HG03571 (cell line): ENCODE data around the gene EHF.
"Not testable (repeated sequence)": the region's sequence is repeated elsewhere in the genome, so short reads cannot be mapped to it uniquely, and the experiment has no call there.

ENCODE experiments used
- ATAC-seq: cut with Tn5 transposase; IDR thresholded peaks from one replicate; pipeline ENCODE4 v1.9.1; 2021; ENCODE audit not compliant: unreplicated experiment

EHF gene

DNA sequence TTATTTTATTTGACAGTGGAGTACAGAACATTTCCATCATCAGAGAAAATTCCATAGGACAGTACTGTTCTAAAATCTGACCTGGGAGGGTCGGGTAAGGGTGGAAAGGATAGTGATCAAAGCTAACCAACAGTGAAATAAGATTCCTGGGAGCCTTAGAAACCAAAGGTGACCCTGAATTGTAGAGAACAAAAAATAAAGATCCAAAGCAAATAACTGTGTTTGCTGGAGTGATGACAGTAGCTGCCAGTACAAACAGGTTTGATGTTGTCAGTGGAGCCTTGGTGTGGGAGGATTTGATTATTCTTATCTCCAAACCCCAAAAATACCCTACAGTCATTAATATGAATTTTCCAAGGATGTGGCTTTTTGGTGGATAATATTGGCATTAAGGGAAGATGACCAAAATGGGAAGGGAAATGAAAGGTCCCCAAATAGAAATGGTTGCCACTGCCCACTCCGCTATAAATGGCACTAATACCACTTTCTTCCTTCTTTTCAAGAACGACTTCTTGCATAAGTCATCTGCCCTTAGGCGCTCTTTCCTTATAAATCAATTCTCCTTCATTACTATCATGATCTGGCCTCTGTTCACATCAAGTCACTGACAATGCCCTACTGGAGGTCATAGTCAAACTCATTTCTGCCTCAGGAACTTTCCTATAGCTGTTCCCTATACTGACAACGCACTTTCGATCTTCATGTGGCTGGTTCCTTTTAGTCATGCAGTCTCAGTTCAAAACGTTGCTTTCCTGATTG is 44.4 kb downstream of the EHF start:
- no peak for ATAC-seq

DNA sequence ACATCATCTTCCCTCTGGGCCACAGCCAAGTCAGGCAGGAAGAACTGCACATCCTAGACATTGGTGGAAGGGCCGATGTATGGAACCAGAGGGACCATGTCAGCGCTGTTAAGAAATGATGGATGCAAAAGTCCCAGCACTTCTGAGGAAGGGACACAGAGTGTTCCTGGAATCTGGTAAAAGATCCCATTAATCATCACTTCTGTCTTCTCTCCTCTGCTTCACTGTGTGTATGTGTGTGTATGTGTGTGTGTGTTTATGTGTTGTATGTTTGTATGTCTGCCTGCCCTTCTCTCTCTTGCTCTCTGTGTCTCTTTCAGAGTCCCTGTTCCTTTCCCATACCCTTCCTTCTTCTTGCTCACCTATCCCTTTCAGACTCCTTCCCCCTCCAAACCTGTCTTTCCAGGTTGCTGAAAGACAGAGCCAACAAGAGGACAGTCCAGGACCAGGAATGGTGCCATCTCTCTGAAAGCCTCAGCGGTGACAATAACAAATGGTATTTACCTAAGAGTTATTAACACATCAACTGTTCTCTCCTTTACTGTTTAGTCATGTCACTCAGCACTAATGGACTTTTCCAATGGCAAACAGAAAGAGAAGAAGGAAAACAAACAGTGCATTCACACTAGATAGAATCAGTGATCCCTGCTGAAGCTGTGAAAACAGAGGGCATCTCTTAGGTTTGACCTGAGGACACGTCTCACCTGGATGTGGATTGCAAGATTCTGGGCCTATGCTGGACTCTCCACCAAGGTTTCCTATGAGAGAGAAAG is 47.1 kb downstream of the EHF start:
- ATAC-seq = no peak

DNA sequence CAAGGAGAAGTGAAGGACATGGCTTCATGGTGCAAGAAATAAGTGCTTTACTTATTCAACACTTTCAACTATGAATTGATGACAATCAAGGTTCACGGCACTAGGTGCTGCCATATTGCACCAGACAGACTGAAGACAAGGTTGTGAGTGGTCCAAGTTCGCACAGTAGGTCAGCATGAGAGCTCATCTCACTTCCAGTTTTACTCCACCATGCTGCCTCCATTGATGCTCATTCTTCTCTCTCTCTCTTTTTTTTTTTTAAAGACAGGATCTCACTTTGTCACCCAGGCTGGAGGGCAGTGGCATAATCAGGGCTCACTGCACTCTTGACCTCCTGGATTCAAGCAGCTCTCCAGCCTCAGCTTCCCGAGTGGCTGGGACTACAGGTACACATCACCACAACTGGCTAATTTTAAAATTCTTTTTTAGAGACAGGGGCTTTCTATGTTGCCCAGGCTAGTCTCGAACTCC is 47.7 kb downstream of the EHF start:
- no peak for ATAC-seq

DNA sequence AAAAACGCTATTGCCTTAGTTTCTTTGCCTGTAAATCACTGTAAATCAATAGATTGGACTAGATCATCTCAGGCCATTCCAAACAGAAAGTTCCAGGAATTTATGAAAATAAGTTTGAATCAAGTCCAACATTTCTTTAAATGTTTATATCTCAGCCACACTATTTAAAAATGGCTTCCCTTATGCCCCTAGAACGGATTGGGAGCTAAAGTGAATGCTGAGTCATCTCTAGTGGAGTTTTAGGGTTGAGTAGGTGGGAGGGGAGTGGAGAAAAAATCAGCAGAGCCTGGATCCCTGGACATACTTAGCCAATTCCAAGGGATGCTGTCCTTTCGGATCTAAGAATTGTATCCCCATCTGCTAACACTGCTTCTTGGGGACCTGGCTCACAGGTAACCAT is 48.6 kb downstream of the EHF start:
- ATAC-seq = no peak

DNA sequence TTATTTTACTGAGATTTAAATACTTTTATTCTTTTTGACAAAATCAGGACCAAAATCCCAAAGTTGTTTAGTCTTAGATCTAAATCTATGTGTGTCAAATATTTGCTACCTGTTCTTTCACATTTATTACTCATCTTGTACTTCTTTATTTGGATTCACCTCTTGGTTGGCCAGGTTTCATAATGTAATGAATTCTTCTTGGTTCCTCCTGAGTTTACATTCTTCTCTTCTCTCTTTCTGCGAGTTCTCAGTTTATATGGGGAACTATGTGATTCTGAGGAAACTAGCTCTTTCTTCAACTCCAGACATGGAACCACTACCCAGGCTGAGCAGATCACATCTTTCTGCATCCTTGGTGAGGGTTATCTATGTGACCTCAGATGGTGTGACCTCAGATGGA is 50.2 kb downstream of the EHF start:
- no peak for ATAC-seq

DNA sequence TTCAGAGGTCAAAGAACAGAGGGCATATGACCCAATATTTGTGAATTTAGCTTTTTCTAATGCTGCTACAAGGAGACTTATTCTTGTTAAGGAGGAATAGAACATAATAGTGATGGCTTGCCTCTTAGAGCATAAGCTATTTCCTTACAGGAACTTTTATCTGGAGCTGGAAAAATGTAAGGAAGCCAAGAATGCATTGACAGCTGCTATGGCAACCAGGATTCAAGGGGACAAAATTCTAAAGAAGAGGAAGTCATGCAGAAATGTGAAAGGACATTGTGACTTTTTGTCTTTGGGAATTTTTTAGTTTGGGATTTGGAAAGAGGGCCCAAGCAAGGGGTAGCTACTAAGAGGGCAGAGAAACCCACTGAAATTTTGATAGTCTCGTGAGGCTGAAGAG is 51.1 kb downstream of the EHF start:
- ATAC-seq = no peak

DNA sequence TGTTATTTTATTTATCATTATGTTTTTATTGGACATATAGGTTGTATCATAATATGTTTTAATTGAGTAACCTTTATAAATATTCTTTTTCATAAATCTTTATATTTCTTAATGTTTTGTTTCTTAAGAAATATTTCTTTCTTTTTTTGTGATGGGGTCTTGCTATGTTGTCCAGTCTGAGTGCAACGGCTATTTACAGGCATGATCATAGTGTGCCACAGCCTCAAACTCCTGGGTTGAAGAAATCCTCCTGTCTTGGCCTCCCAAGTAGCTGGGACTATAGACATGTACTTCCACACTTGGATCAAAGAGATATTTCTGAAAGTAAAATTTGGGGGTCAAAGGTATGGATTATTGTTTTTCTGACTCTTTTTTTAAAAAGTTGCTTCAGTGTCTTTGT is 53.1 kb downstream of the EHF start:
- no peak for ATAC-seq

DNA sequence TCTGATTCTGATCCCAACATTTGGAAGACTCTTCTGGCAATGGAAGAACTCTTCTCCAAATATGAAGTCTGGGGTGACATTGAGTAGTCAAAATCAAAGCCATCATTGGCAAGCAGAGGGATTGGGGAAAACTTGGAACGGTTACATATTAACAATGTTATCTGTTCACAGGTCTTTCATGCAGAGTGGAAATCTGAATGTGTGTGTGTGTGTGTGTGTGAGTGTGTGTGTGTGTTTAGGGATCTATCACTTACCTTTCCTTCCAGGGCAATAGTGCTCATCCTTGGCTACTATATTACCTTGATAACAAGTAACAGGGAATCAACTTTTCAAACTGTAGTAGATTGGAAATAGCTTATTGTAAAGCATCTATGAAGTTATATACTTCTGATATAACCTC is 55.3 kb downstream of the EHF start:
- ATAC-seq = no peak

DNA sequence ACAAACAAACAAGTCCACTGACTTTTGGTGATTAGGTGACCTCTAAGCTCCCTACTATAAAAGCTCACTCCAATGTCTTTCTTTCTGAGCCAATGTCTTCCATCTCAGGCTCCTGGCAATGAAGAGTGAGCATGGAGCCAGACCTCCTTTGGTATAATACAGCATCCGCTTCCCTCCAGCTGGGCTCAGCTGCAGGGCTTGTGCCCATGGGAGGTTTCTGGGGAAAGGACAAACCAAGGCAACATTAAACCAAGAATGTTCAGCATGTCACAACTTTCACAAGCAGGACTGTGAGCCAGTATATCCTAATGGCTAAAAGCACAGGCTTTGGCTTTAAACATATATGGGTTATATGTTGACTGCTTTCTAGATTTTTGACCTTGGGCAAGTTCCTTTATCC is 58.8 kb downstream of the EHF start:
- ATAC-seq = no peak

DNA sequence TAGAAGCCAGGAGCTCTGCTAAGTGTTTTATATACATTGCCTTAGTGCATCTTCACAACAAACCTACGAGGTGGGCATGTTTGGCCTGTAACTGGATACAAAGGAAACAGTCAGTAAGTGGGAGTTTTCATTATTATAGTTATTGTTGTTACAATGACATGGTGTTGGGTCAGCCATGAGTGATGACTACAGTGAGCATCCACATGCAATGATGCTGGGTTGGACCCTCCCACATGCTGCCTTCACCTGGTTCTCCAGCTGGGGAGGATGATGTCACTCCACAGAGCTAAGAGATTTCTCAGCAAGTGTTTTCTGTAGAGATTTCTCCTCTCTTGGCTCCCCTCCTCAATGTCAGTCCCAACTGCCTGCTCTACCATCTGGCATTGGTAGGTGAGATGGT is 59.3 kb downstream of the EHF start:
- no peak for ATAC-seq

DNA sequence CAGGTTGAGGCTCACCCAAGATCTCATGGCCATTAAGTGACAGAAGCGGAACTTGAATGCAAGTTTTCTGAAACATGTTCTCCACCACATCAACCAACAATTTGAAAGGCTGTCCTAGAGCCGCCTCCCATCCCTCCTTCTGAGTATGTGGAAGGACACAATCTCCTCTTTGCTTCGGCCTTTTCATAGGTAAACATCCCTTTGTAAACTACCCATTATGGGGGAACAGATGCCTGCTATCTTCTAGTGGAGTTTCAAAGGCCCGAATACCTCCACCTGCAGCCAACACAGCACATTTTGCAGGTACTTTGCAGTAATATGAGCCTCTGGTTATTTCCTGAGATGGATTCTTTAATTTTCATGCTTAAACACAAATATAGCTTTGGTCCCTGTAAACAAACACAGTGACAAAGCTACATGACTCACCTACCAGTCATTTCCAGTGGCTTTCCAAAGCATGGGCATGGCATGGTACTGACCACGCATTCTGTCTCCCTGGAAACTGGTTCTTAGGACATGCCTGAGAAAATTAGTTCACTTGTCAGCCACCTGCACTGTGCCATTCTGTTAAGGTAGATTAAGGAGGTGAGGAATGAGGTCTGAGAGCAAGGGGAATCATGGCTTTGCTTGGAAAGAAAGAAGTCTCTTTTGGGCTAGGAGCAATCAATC is 60.2 kb downstream of the EHF start:
- ATAC-seq = no peak

DNA sequence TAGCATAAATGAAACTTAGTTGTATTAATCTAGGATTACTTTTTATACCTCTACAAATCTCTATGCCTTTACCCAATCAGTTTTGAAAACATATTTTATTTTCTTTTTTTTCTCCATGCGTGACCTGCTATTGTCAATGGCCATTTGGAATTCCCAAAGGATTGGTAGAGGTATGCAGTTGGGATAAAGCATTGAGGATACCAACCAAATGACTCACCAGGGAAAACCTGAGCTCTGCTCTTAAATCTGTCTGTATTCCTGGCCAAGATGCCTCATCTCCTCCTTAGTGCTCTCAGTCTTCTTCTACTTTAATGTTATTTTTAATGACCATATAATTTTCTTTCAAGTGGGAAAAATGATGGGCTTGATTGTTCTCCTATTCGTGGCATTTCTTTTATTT is 61.9 kb downstream of the EHF start:
- no peak for ATAC-seq

DNA sequence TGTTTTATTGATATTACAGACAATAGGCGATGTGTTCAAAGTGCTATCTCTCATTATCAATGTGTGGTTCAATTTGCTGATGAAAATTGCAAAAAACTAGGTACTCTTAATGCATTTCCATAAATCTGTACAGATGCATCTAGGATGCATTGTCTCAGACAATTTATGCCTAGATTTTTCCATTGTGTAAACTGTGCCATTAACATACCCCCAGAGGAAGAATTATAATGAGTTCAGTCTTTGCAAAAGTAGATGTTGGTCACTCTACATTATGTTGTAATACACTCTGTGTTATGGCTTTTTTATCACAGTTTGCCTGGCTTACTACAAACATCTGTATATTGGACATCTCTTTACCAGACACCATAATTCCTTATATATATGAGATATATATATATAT is 62.5 kb downstream of the EHF start:
- no peak for ATAC-seq

DNA sequence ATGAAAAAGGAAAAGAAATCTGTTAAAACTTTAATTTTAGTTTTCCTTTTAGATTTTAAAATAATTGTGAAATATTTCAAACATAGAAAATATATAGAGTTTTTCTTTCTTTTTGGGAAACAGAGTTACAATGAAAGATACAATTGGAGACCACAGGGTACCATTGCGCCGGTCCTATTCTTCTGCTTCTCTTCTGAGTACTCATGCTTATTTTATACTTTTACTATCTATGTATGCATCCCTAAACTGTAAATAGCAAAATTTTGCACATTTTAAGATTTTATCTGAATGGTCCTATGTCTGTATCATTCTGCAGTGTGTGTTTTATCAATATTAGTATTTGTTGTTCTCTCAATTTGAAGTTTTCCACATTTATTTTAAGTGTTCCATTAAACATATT is 65.0 kb downstream of the EHF start:
- no peak for ATAC-seq

DNA sequence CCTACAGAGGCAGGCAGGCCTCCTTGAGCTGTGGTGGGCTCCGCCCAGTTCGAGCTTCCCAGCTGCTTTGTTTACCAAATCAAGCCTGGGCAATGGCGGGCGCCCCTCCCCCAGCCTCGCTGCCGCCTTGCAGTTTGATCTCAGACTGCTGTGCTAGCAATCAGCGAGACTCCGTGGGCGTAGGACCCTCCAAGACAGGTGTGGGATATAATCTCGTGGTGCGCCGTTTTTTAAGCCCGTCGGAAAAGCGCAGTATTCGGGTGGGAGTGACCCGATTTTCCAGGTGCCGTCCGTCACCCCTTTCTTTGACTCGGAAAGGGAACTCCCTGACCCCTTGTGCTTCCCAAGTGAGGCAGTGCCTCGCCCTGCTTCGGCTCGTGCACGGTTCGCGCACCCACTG is 71.4 kb downstream of the EHF start:
- not testable (repeated sequence) for ATAC-seq

DNA sequence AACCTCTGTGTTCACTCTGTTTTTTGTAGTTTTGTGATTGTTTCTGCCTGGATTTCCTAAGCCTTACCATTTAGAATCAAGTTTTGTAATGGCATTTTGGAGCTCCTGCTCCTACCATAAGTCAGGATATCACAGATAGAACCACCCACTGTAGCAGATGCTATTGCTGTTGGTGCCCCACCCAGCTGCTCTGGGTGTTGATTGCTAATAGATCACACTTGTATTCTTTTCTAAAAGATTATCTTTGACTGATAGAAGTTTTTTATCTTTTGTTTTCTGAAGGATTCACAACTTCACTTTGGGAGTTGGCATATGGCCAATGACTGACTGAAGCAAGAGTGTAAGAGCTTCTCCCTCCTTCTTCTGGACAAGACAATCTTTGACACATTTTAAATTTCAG is 76.0 kb downstream of the EHF start:
- no peak for ATAC-seq

DNA sequence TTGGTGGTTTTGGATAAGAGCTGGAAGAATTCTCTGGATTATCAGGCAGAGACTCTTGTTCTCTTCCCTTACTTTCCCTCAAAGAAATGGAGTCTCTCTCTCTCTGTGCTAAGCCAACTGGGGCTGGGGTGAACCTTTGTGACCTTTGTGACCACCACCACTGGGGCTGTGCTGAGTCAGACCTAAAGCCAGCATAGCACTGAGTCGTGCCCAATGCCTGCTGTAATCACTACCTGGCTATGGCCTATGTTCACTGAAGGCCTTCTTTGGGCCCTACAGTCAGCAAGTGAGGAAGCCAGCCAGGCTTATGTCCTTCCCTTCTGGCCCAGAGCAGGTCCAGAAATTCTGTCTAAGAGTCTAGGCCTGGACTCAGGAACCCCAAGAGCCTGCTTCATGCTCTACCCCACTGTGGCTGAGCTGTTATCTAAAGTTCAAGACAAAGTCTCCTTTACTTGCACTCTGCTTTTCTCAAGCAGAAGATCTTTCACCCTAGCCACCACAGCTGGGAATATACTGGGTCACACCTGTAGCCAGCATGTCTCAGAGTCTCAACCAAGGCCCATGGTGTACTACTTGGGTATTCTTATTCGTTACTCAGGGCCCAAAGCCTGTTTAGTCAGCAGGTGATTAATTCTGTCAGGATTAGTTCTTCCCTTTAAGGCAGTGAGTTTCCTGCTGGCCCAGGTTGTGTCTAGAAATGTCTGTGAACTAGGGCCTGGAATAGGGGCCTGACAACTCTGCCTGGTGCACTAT is 86.0 kb downstream of the EHF start:
- ATAC-seq = no peak

DNA sequence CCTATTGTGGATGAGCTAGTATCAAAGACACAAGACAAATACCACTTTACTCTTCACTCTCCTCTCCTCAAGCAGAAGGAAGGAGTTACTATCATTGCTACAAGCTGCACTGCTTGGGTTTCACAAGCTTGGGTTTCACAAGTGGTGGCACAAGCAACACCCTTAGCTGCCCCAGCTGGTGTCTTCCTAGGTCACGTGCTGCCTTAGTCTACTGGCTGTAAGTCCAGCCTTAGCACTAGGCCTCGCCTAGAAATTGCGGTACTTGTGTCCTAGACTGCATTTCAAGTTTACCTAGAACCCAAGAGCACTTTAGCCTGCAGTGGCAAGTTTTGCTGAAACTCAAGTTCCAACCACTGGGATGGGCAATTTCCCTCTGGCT is 86.6 kb downstream of the EHF start:
- no peak for ATAC-seq
